Effector memory CD8-positive, alpha-beta T cell (primary cell): ENCODE results near the gene NOL6.
"Not testable (repeated sequence)": the region's sequence is repeated elsewhere in the genome, so short reads cannot be mapped to it uniquely, and the experiment has no call there.

Experiments
- ATAC-seq: fragments of 150-1000 bp; cut with Tn5 transposase; replicated peaks from 2 replicates; pipeline ENCODE4 v1.10.0; 2021; ENCODE audit warnings: mild to moderate bottlenecking, moderate library complexity
- DNase-seq, 3 experiments: peaks; one replicate each; pipeline ENCODE4 v3.0.0; 2021
- H3K27ac Mint-ChIP-seq, 2 donors: one replicate each; pipeline ENCODE4 v1.8.0; 2022; ENCODE audit warnings: mild to moderate bottlenecking in 2 of 2, mixed read lengths in 2 of 2, moderate library complexity in 2 of 2
- H3K27me3 Mint-ChIP-seq, 2 donors: one replicate each; pipeline ENCODE4 v1.8.0; 2022; ENCODE audit warnings: mixed read lengths in 2 of 2
- H3K36me3 Mint-ChIP-seq: one replicate; pipeline ENCODE4 v1.8.0; 2022; ENCODE audit warnings: mild to moderate bottlenecking, moderate library complexity, mixed read lengths; ENCODE audit not compliant: insufficient read depth
- H3K4me1 Mint-ChIP-seq, 2 donors: one replicate each; pipeline ENCODE4 v1.8.0; 2022; ENCODE audit warnings: low read depth in 2 of 2, mixed read lengths in 2 of 2
- H3K4me3 Mint-ChIP-seq, 2 donors: one replicate each; pipeline ENCODE4 v1.8.0; 2022; ENCODE audit warnings: mild to moderate bottlenecking in 2 of 2, mixed read lengths in 2 of 2, moderate library complexity in 2 of 2
- H3K9me3 Mint-ChIP-seq, 2 donors: one replicate each; pipeline ENCODE4 v1.8.0; 2022; ENCODE audit warnings: mixed read lengths in 2 of 2

The NOL6 gene

GRCh38 chr9:33429256-33429985 is 44.3 kb downstream of the NOL6 start:
- no peak overlapping the region for H3K4me3 Mint-ChIP-seq
- no peaks in the 10 kb centered on the region for H3K27me3 Mint-ChIP-seq
- DNase-seq (no peak), ATAC-seq (no peak)
- peak overlapping the region in 1 of 2 donors; percentile 15 for H3K27ac Mint-ChIP-seq
- no peaks in the 10 kb centered on the region for H3K9me3 Mint-ChIP-seq
- H3K4me1 Mint-ChIP-seq: peaks cover 0 to 14% of the 10 kb centered on the region in 2 donors
- H3K36me3 Mint-ChIP-seq: no peaks in the 10 kb centered on the region

GRCh38 chr9:33426843-33427293 is 46.9 kb downstream of the NOL6 start:
- H3K9me3 Mint-ChIP-seq: no peaks in the 10 kb centered on the region
- peak overlapping the region in 1 of 2 donors; percentile 42 for H3K27ac Mint-ChIP-seq

GRCh38 chr9:33425128-33425533 is 48.6 kb downstream of the NOL6 start:
- Mint-ChIP-seq H3K4me3 (no peak overlapping the region), H3K27ac (peak overlapping the region in 1 of 2 donors; percentile 42), H3K4me1 (peaks cover 3 to 15% of the 10 kb centered on the region in 2 donors), H3K36me3 (no peaks in the 10 kb centered on the region), H3K9me3 (no peaks in the 10 kb centered on the region), H3K27me3 (no peaks in the 10 kb centered on the region)
- ATAC-seq: no peak
- DNase-seq: no peak

More at GRCh38 chr9:33426843-33427293, 46.9 kb downstream of the NOL6 start:
- no peaks in the 10 kb centered on the region for H3K27me3 Mint-ChIP-seq
- DNase-seq (peak in 2 of 3 experiments; percentile 63 to 69), ATAC-seq (peak; percentile 85)
- no peaks in the 10 kb centered on the region for H3K36me3 Mint-ChIP-seq
- peaks cover 0 to 10% of the 10 kb centered on the region in 2 donors for H3K4me1 Mint-ChIP-seq
- no peak overlapping the region for H3K4me3 Mint-ChIP-seq

- H3K27ac Mint-ChIP-seq: peak overlapping the region in 1 of 2 donors; percentile 42
- not testable (repeated sequence) for H3K36me3 Mint-ChIP-seq, DNase-seq, ATAC-seq, H3K9me3 Mint-ChIP-seq, H3K27me3 Mint-ChIP-seq, H3K4me3 Mint-ChIP-seq
- peaks cover 3 to 22% of the 10 kb centered on the region in 2 donors for H3K4me1 Mint-ChIP-seq
These were observed 49.2 kb downstream of the NOL6 start for GRCh38 chr9:33424492-33424891.

- not testable (repeated sequence) for H3K27me3 Mint-ChIP-seq, ATAC-seq, H3K36me3 Mint-ChIP-seq
These were observed 49.7 kb downstream of the NOL6 start for GRCh38 chr9:33424043-33424442.

GRCh38 chr9:33419708-33420303 is 53.9 kb downstream of the NOL6 start:
- ATAC-seq: no peak
- no peak for DNase-seq
- Mint-ChIP-seq H3K36me3 (peaks cover 11% of the 10 kb centered on the region), H3K9me3 (no peaks in the 10 kb centered on the region), H3K27ac (peak overlapping the region in 1 of 2 donors; percentile 23), H3K4me1 (peaks cover 32 to 54% of the 10 kb centered on the region in 2 donors), H3K4me3 (no peak overlapping the region), H3K27me3 (no peaks in the 10 kb centered on the region)

More at GRCh38 chr9:33424043-33424442, 49.7 kb downstream of the NOL6 start:
- DNase-seq, H3K4me3 Mint-ChIP-seq, H3K27ac Mint-ChIP-seq, H3K9me3 Mint-ChIP-seq: not testable (repeated sequence)
- peaks cover 3 to 23% of the 10 kb centered on the region in 2 donors for H3K4me1 Mint-ChIP-seq

GRCh38 chr9:33418090-33418489 is 55.6 kb downstream of the NOL6 start:
- no peak overlapping the region for H3K4me3 Mint-ChIP-seq
- H3K9me3 Mint-ChIP-seq: no peaks in the 10 kb centered on the region
- ATAC-seq (no peak), DNase-seq (no peak)
- H3K36me3 Mint-ChIP-seq: peaks cover 11% of the 10 kb centered on the region
- H3K27me3 Mint-ChIP-seq: no peaks in the 10 kb centered on the region
- H3K27ac Mint-ChIP-seq: peak overlapping the region in 1 of 2 donors; percentile 76
- peaks cover 32 to 54% of the 10 kb centered on the region in 2 donors for H3K4me1 Mint-ChIP-seq

- Mint-ChIP-seq H3K27me3 (no peaks in the 10 kb centered on the region), H3K36me3 (peaks cover 11% of the 10 kb centered on the region), H3K4me1 (peaks cover 32 to 54% of the 10 kb centered on the region in 2 donors), H3K27ac (peak overlapping the region; percentile 57 to 76), H3K9me3 (no peaks in the 10 kb centered on the region), H3K4me3 (peak overlapping the region; percentile 64 to 66)
- peak in 2 of 3 experiments; percentile 20 to 32 for DNase-seq
- peak; percentile 42 for ATAC-seq
These were observed 56.7 kb downstream of the NOL6 start for GRCh38 chr9:33416996-33417395.

GRCh38 chr9:33415501-33416038 is 58.2 kb downstream of the NOL6 start:
- H3K27ac Mint-ChIP-seq: peak overlapping the region; percentile 57 to 76
- H3K27me3 Mint-ChIP-seq: no peaks in the 10 kb centered on the region
- H3K36me3 Mint-ChIP-seq: peaks cover 11% of the 10 kb centered on the region
- H3K4me3 Mint-ChIP-seq: peak overlapping the region; percentile 47 to 66
- H3K9me3 Mint-ChIP-seq: no peaks in the 10 kb centered on the region
- ATAC-seq (peak; percentile 88), DNase-seq (peak; percentile 86 to 92 (median 90))
- peaks cover 32 to 51% of the 10 kb centered on the region in 2 donors for H3K4me1 Mint-ChIP-seq

GRCh38 chr9:33414889-33415500 is 58.7 kb downstream of the NOL6 start:
- Mint-ChIP-seq H3K4me1 (peaks cover 29 to 45% of the 10 kb centered on the region in 2 donors), H3K27ac (peak overlapping the region; percentile 57 to 76), H3K27me3 (no peaks in the 10 kb centered on the region), H3K4me3 (peak overlapping the region; percentile 47 to 66), H3K36me3 (peaks cover 11% of the 10 kb centered on the region), H3K9me3 (no peaks in the 10 kb centered on the region)
- DNase-seq: no peak
- no peak for ATAC-seq

- Mint-ChIP-seq H3K36me3 (peaks cover 11% of the 10 kb centered on the region), H3K27ac (peak overlapping the region in 1 of 2 donors; percentile 57), H3K4me1 (peaks cover 29 to 38% of the 10 kb centered on the region in 2 donors), H3K9me3 (no peaks in the 10 kb centered on the region), H3K27me3 (no peaks in the 10 kb centered on the region), H3K4me3 (no peak overlapping the region)
- ATAC-seq (no peak), DNase-seq (no peak)
These were observed 59.5 kb downstream of the NOL6 start for GRCh38 chr9:33414268-33414667.
